Nephron (organoid): ENCODE results near the gene DLST.

Experiments
- H3K27ac Mint-ChIP-seq, 3 experiments: 2 replicates each; pipeline ENCODE4 v1.8.0; 2020; ENCODE audit warnings: mixed read lengths in 3 of 3, mild to moderate bottlenecking in 2 of 3, moderate library complexity in 1 of 3
- H3K27me3 Mint-ChIP-seq: 2 replicates; pipeline ENCODE4 v1.8.0; 2021; ENCODE audit warnings: low read depth, mild to moderate bottlenecking, moderate library complexity, mixed read lengths
- H3K36me3 Mint-ChIP-seq: 2 replicates; pipeline ENCODE4 v1.8.0; 2020; ENCODE audit warnings: low read depth, mixed read lengths
- H3K4me1 Mint-ChIP-seq: 2 replicates; pipeline ENCODE4 v1.8.0; 2020; ENCODE audit warnings: mixed read lengths
- H3K4me3 Mint-ChIP-seq, 3 experiments: 2 replicates each; pipeline ENCODE4 v1.8.0; 2020; ENCODE audit warnings: mild to moderate bottlenecking in 3 of 3, mixed read lengths in 3 of 3, moderate library complexity in 2 of 3
- H3K9me3 Mint-ChIP-seq: 2 replicates; pipeline ENCODE4 v1.8.0; 2020; ENCODE audit warnings: mixed read lengths
- CTCF ChIP-seq, 3 experiments: fragments of 200-600 bp; sonication (generic); IDR thresholded peaks; one replicate each; pipeline ENCODE4 v1.5.0; 2021; ENCODE audit warnings: antibody characterized with exemption in 3 of 3; ENCODE audit not compliant: unreplicated experiment in 3 of 3

DLST gene

GRCh38 chr14:74912111-74912510, 30.4 kb downstream of the DLST start:
- no peak for TF ChIP-seq CTCF (IDR thresholded peaks at IDR 0.05; ENCODE audit: unreplicated experiment in 3 of 3)
- H3K9me3 Mint-ChIP-seq, result no peaks in the 10 kb centered on the region
- no peaks in the 10 kb centered on the region for H3K36me3 Mint-ChIP-seq
- H3K27ac Mint-ChIP-seq, result no peak overlapping the region
- no peaks in the 10 kb centered on the region for H3K27me3 Mint-ChIP-seq
- peaks cover 31% of the 10 kb centered on the region for H3K4me1 Mint-ChIP-seq
- no peak overlapping the region for H3K4me3 Mint-ChIP-seq

- Mint-ChIP-seq H3K27me3 (no peaks in the 10 kb centered on the region), H3K27ac (no peak overlapping the region), H3K4me1 (peaks cover 31% of the 10 kb centered on the region), H3K9me3 (no peaks in the 10 kb centered on the region), H3K36me3 (no peaks in the 10 kb centered on the region), H3K4me3 (no peak overlapping the region)
- TF ChIP-seq CTCF (IDR thresholded peaks at IDR 0.05; ENCODE audit: unreplicated experiment in 3 of 3), result no peak
Measured at GRCh38 chr14:74912801-74913200, 31.1 kb downstream of the DLST start.

GRCh38 chr14:74913393-74913910, 31.7 kb downstream of the DLST start:
- Mint-ChIP-seq H3K27me3 (no peaks in the 10 kb centered on the region), H3K4me3 (no peak overlapping the region), H3K36me3 (no peaks in the 10 kb centered on the region), H3K9me3 (no peaks in the 10 kb centered on the region), H3K27ac (no peak overlapping the region), H3K4me1 (peaks cover 28% of the 10 kb centered on the region)
- no peak for TF ChIP-seq CTCF (IDR thresholded peaks at IDR 0.05; ENCODE audit: unreplicated experiment in 3 of 3)

- TF ChIP-seq CTCF (IDR thresholded peaks at IDR 0.05; ENCODE audit: unreplicated experiment in 3 of 3), result peak; percentile 65 to 77 (median 70)
- Mint-ChIP-seq H3K27me3 (no peaks in the 10 kb centered on the region), H3K4me1 (peaks cover 25% of the 10 kb centered on the region), H3K9me3 (no peaks in the 10 kb centered on the region), H3K36me3 (no peaks in the 10 kb centered on the region), H3K4me3 (peak overlapping the region in 1 of 3 experiments; percentile 50), H3K27ac (peak overlapping the region in 2 of 3 experiments; percentile 77 to 79)
Measured at GRCh38 chr14:74913986-74914573, 32.4 kb downstream of the DLST start.

GRCh38 chr14:74915426-74915825, 33.7 kb downstream of the DLST start:
- H3K36me3 Mint-ChIP-seq, result no peaks in the 10 kb centered on the region
- TF ChIP-seq CTCF (IDR thresholded peaks at IDR 0.05; ENCODE audit: unreplicated experiment in 3 of 3), result no peak
- no peak overlapping the region for H3K4me3 Mint-ChIP-seq
- no peaks in the 10 kb centered on the region for H3K9me3 Mint-ChIP-seq
- peaks cover 25% of the 10 kb centered on the region for H3K4me1 Mint-ChIP-seq
- no peaks in the 10 kb centered on the region for H3K27me3 Mint-ChIP-seq
- no peak overlapping the region for H3K27ac Mint-ChIP-seq

- H3K4me3 Mint-ChIP-seq, result no peak overlapping the region
- H3K27ac Mint-ChIP-seq, result peak overlapping the region in 1 of 3 experiments; percentile 42
- no peak for TF ChIP-seq CTCF (IDR thresholded peaks at IDR 0.05; ENCODE audit: unreplicated experiment in 3 of 3)
- no peaks in the 10 kb centered on the region for H3K27me3 Mint-ChIP-seq
- H3K9me3 Mint-ChIP-seq, result no peaks in the 10 kb centered on the region
- no peaks in the 10 kb centered on the region for H3K36me3 Mint-ChIP-seq
- H3K4me1 Mint-ChIP-seq, result peaks cover 25% of the 10 kb centered on the region
Measured at GRCh38 chr14:74915826-74916225, 34.1 kb downstream of the DLST start.
